ACHN (cell line): Measurements from ENCODE around the gene F12.
"Not testable (repeated sequence)": the region's sequence is repeated elsewhere in the genome, so short reads cannot be mapped to it uniquely, and the experiment has no call there.

Experiments used
- DNase-seq: peaks from one replicate; pipeline ENCODE4 v3.0.0-alpha.2; 2015
- in situ Hi-C: cut with HindIII; loops from 2 replicates; pipeline ENCODE4 v1.10.0; 2017; ENCODE audit warnings: low sequenced_read_pairs, low pct_ligation_motif_present, low pct_unique_long_range_greater_than_20kb

F12 gene

GRCh38 chr5:177365845-177366527, 43.4 kb downstream of the F12 start:
- in situ Hi-C loops: no loop called here
- no peak for DNase-seq

GRCh38 chr5:177364159-177364962, 45.0 kb downstream of the F12 start:
- in situ Hi-C loops: no loop called here
- no peak for DNase-seq

- in situ Hi-C loops: no loop called here
- DNase-seq: no peak
Measured at GRCh38 chr5:177363565-177363964, 45.8 kb downstream of the F12 start.

- in situ Hi-C loops: no loop called here
- peak; percentile 59 for DNase-seq
Measured at GRCh38 chr5:177362610-177363507, 46.5 kb downstream of the F12 start.

GRCh38 chr5:177362292-177362609, 47.1 kb downstream of the F12 start:
- in situ Hi-C loops: no loop called here
- DNase-seq: no peak

GRCh38 chr5:177361418-177362291, 47.7 kb downstream of the F12 start:
- in situ Hi-C loops: no loop called here
- DNase-seq: no peak

GRCh38 chr5:177360740-177361139, 48.6 kb downstream of the F12 start:
- in situ Hi-C loops, DNase-seq: not testable (repeated sequence)

GRCh38 chr5:177359860-177360259, 49.5 kb downstream of the F12 start:
- in situ Hi-C loops: no loop called here
- DNase-seq: no peak

GRCh38 chr5:177359451-177359851, 49.9 kb downstream of the F12 start:
- DNase-seq: no peak

GRCh38 chr5:177358370-177358819, 51.0 kb downstream of the F12 start:
- in situ Hi-C loops: no loop called here
- no peak for DNase-seq

More at GRCh38 chr5:177359451-177359851, 49.9 kb downstream of the F12 start:
- in situ Hi-C loops: no loop called here

- in situ Hi-C loops: no loop called here
- DNase-seq: no peak
Measured at GRCh38 chr5:177357459-177358351, 51.7 kb downstream of the F12 start, which contains the start of gene RGS14. Gene RGS14, plus strand, starts transcription at chr5:177357924. Its CDS starts 101 bp downstream, at chr5:177358025.

GRCh38 chr5:177357146-177357458, 52.3 kb downstream of the F12 start:
- in situ Hi-C loops: no loop called here
- DNase-seq: no peak

- in situ Hi-C loops: no loop called here
- no peak for DNase-seq
Measured at GRCh38 chr5:177356746-177357145, 52.6 kb downstream of the F12 start.

GRCh38 chr5:177355868-177356168, 53.5 kb downstream of the F12 start:
- DNase-seq: no peak
- in situ Hi-C loops: no loop called here

GRCh38 chr5:177355162-177355867, 54.0 kb downstream of the F12 start:
- in situ Hi-C loops: no loop called here

GRCh38 chr5:177354711-177355110, 54.7 kb downstream of the F12 start:
- in situ Hi-C loops: no loop called here
- DNase-seq: no peak

More at GRCh38 chr5:177355162-177355867, 54.0 kb downstream of the F12 start:
- DNase-seq: no peak

GRCh38 chr5:177354256-177354655, 55.1 kb downstream of the F12 start:
- no peak for DNase-seq
- in situ Hi-C loops: no loop called here
